ENCODE results near the gene DEAF1. TPM values are rescaled to one million over a fixed set of nuclear protein-coding genes. Genes with fewer than 3 reads are reported as not detected.
A peak's percentile ranks its signal among the peaks of the same experiment; 100 is the strongest.

The DEAF1 gene
- total and polyA plus RNA-seq, 2 of the 13 experiments (the other 11 are each of a cell fraction or from before 2014, with no cell fraction given) = 22.3 to 29.6 TPM

GRCh38 chr11:662689-663274, 32.2 kb downstream of the DEAF1 start (continued):
- no peak for TF ChIP-seq DZIP1 (CRISPR knock-in tag; IDR thresholded peaks at IDR 0.05)
- no peak for TF ChIP-seq BCL6 (CRISPR knock-in tag; IDR thresholded peaks at IDR 0.05)
- TF ChIP-seq MXD1 (CRISPR knock-in tag; IDR thresholded peaks at IDR 0.05) = no peak
- TF ChIP-seq CBX1 (IDR thresholded peaks at IDR 0.05; ENCODE audit: low read depth) = no peak
- no peak for TF ChIP-seq ZSCAN30 (CRISPR knock-in tag; IDR thresholded peaks at IDR 0.05)
- TF ChIP-seq ZNF570 (CRISPR knock-in tag; IDR thresholded peaks at IDR 0.05; ENCODE audit: borderline replicate concordance) = no peak
- TF ChIP-seq ZNF547 (CRISPR knock-in tag; IDR thresholded peaks at IDR 0.05) = no peak
- TF ChIP-seq NR2F1 (CRISPR knock-in tag; IDR thresholded peaks at IDR 0.05) = 0 out of 4 replicates have a peak, but pooled peaks of 1 of the 2 experiments have one; percentile 28
- TF ChIP-seq TBX2 (CRISPR knock-in tag; IDR thresholded peaks at IDR 0.05; ENCODE audit: borderline replicate concordance) = no peak
- no peak for TF ChIP-seq SETDB1 (CRISPR knock-in tag; IDR thresholded peaks at IDR 0.05; ENCODE audit: borderline replicate concordance)
- no peak for TF ChIP-seq ZFP90 (CRISPR knock-in tag; IDR thresholded peaks at IDR 0.05; ENCODE audit: borderline replicate concordance)
- TF ChIP-seq ISX (CRISPR knock-in tag; conservative IDR thresholded peaks at IDR 0.05) = no peak
- TF ChIP-seq KDM5B (CRISPR knock-in tag; IDR thresholded peaks at IDR 0.05; ENCODE audit: borderline replicate concordance) = no peak
- TF ChIP-seq FOXA1 (IDR thresholded peaks at IDR 0.05) = no peak
- no peak for TF ChIP-seq FOXA1 (CRISPR knock-in tag; IDR thresholded peaks at IDR 0.05)
- TF ChIP-seq HNRNPL (IDR thresholded peaks at IDR 0.05; ENCODE audit: low read depth, low read length) = peak; percentile 96
- TF ChIP-seq, protein P1, sequence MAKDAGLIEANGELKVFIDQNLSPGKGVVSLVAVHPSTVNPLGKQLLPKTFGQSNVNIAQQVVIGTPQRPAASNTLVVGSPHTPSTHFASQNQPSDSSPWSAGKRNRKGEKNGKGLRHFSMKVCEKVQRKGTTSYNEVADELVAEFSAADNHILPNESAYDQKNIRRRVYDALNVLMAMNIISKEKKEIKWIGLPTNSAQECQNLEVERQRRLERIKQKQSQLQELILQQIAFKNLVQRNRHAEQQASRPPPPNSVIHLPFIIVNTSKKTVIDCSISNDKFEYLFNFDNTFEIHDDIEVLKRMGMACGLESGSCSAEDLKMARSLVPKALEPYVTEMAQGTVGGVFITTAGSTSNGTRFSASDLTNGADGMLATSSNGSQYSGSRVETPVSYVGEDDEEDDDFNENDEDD (CRISPR knock-in tag; IDR thresholded peaks at IDR 0.05; ENCODE audit: borderline replicate concordance) = 0 out of 2 replicates have a peak, but pooled peaks have one; percentile 12
- TF ChIP-seq ZKSCAN5 (CRISPR knock-in tag; IDR thresholded peaks at IDR 0.05) = no peak
- no peak for TF ChIP-seq ZNF564 (CRISPR knock-in tag; IDR thresholded peaks at IDR 0.05)
- TF ChIP-seq RAD21 (CRISPR knock-in tag; IDR thresholded peaks at IDR 0.05) = peak; percentile 80
- TF ChIP-seq ZNF275 (CRISPR knock-in tag; IDR thresholded peaks at IDR 0.05; ENCODE audit: borderline replicate concordance) = no peak
- TF ChIP-seq TERF1 (CRISPR knock-in tag; IDR thresholded peaks at IDR 0.05) = no peak
- no peak for TF ChIP-seq PBX3 (CRISPR knock-in tag; IDR thresholded peaks at IDR 0.05; ENCODE audit: borderline replicate concordance)
